ENCODE measurements around the gene API5.

The API5 gene

GRCh38 chr11:43354311-43354710 lies 42.5 kb downstream of the API5 start:
- Mint-ChIP-seq H3K4me1 (peaks cover 20% of the 10 kb centered on the region), H3K27ac (no peak overlapping the region), H3K36me3 (ENCODE audit: low read depth) (peaks cover 16% of the 10 kb centered on the region), H3K9me3 (peaks cover 14% of the 10 kb centered on the region), H3K4me3 (no peak overlapping the region), H3K27me3 (ENCODE audit: low read depth, poor library complexity) (peaks cover 10% of the 10 kb centered on the region)
- no peak for DNase-seq
- TF ChIP-seq CTCF (IDR thresholded peaks at IDR 0.05), result no peak

GRCh38 chr11:43356336-43356735 lies 44.5 kb downstream of the API5 start:
- Mint-ChIP-seq H3K4me1 (peaks cover 37% of the 10 kb centered on the region), H3K36me3 (ENCODE audit: low read depth) (peaks cover 16% of the 10 kb centered on the region), H3K27ac (no peak overlapping the region), H3K9me3 (peaks cover 14% of the 10 kb centered on the region), H3K4me3 (no peak overlapping the region), H3K27me3 (ENCODE audit: low read depth, poor library complexity) (peaks cover 10% of the 10 kb centered on the region)
- no peak for DNase-seq
- TF ChIP-seq CTCF (IDR thresholded peaks at IDR 0.05), result no peak

GRCh38 chr11:43358279-43358800 lies 46.5 kb downstream of the API5 start:
- H3K27ac Mint-ChIP-seq, result peak overlapping the region; percentile 65
- no peak for TF ChIP-seq CTCF (IDR thresholded peaks at IDR 0.05)
- no peak for DNase-seq

GRCh38 chr11:43358801-43359421 lies 47.1 kb downstream of the API5 start, which contains the start of gene TTC17:
Gene TTC17 (plus strand): TSS chr11:43358920. CDS start chr11:43358955, 35 bp downstream.
- Mint-ChIP-seq H3K4me3 (peak within 1 kb of the TSS; percentile 93), H3K36me3 (ENCODE audit: low read depth) (peaks cover 22% of the 10 kb centered on the region), H3K27me3 (ENCODE audit: low read depth, poor library complexity) (peaks cover 7% of the 10 kb centered on the region), H3K4me1 (peaks cover 31% of the 10 kb centered on the region), H3K27ac (peak within 1 kb of the TSS; percentile 98), H3K9me3 (peaks cover 4% of the 10 kb centered on the region)
- peak; percentile 94 for DNase-seq
- TF ChIP-seq CTCF (IDR thresholded peaks at IDR 0.05), result no peak

More at GRCh38 chr11:43358279-43358800, 46.5 kb downstream of the API5 start:
- Mint-ChIP-seq H3K27me3 (ENCODE audit: low read depth, poor library complexity) (peaks cover 10% of the 10 kb centered on the region), H3K4me3 (peak overlapping the region; percentile 93), H3K36me3 (ENCODE audit: low read depth) (peaks cover 17% of the 10 kb centered on the region), H3K9me3 (peaks cover 4% of the 10 kb centered on the region), H3K4me1 (peaks cover 31% of the 10 kb centered on the region)

- Mint-ChIP-seq H3K4me1 (peaks cover 31% of the 10 kb centered on the region), H3K36me3 (ENCODE audit: low read depth) (peaks cover 28% of the 10 kb centered on the region), H3K27me3 (ENCODE audit: low read depth, poor library complexity) (peaks cover 6% of the 10 kb centered on the region), H3K4me3 (peak overlapping the region; percentile 93), H3K9me3 (peaks cover 4% of the 10 kb centered on the region), H3K27ac (peak overlapping the region; percentile 98)
- TF ChIP-seq CTCF (IDR thresholded peaks at IDR 0.05), result no peak
- DNase-seq, result no peak
These were observed 47.6 kb downstream of the API5 start for GRCh38 chr11:43359422-43359818.

Measured in nephron progenitor cell (in vitro differentiated cells).